ENCODE measurements around the gene PELI3.

GRCh38 chr11:66450560-66450959 is 16.1 kb upstream of the PELI3 start:
- TF ChIP-seq CTCF (IDR thresholded peaks at IDR 0.05; ENCODE audit: poor library complexity, severe bottlenecking) (no peak), POLR2AphosphoS5 (IDR thresholded peaks at IDR 0.05) (no peak), MXI1 (conservative IDR thresholded peaks at IDR 0.05; ENCODE audit: poor library complexity, severe bottlenecking) (no peak), RAD21 (conservative IDR thresholded peaks at IDR 0.05) (no peak), TAF1 (IDR thresholded peaks at IDR 0.05; ENCODE audit: low read depth) (no peak)
